ENCODE measurements around the gene HDGFL3.

Gene HDGFL3

DNA sequence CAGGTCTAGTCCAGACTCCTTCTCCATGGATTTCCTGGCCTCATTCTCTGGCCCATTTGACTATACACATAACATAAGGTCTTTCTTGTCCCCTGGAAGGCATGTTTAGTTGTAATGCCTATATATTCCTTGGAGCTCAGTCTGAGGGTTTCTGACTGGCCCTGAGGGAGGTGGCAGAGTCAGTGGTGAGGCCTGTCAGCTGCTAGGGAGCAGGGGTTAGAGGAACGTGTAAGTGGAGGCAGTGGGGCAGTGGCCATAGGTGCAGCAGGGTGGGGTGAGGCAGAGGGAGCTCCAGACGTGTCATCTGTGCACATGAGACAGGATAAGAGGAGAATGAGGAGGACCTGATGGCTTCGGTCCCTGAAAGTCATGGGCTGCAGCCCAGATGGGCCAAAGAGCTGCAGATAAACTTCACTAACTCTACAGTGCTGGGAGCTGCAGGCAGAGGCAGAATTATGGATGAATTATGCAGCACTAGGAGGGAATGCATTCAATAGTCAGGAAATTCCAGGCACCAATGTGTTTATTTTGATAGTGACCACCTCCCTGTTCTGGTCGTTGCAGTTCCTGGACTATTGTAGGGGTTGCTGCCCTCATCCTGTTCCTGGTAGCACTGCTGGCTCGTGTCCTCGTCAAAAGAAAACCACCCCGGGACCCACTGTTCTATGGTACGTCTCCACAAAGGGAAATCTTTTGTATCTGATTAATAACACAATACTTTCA lies 95.2 kb downstream of the HDGFL3 start:
- peaks cover 3% of the 10 kb centered on the region; the same call in 1 of the 2 replicates for H3K36me3 ChIP-seq
- no peak overlapping the region for H3K4me3 ChIP-seq (ENCODE audit: low read depth, low read length)
- no peak overlapping the region for H3K27ac ChIP-seq
- no peaks in the 10 kb centered on the region for H3K27me3 ChIP-seq (ENCODE audit: insufficient read depth, low read depth, severe bottlenecking)
- H3K9me3 ChIP-seq (ENCODE audit: severe bottlenecking): no peaks in the 10 kb centered on the region
- no peak for DNase-seq
- TF ChIP-seq CTCF (IDR thresholded peaks at IDR 0.05; ENCODE audit: low read depth, low read length): no peak

DNA sequence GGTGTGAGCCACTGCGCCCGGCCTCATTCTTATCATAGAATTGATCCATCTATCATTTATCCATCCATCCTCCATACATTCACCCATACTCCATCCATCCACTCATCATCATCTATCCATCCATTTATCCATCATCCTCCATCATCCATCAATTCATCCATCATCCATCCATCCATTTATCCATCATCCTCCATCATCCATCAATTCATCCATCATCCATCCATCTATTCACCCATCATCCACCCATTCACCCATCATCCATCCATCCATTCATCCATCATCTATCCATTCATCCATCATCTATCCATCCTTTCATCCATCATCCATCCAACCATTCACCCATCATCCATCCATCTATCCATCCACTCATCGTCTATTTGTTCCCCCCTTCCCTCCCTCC lies 96.5 kb downstream of the HDGFL3 start:
- Histone ChIP-seq H3K4me3 (ENCODE audit: low read depth, low read length) (no peak overlapping the region), H3K36me3 (peaks cover 3% of the 10 kb centered on the region; the same call in 1 of the 2 replicates), H3K27ac (no peak overlapping the region), H3K27me3 (ENCODE audit: insufficient read depth, low read depth, severe bottlenecking) (no peaks in the 10 kb centered on the region), H3K9me3 (ENCODE audit: severe bottlenecking) (no peaks in the 10 kb centered on the region)
- TF ChIP-seq CTCF (IDR thresholded peaks at IDR 0.05; ENCODE audit: low read depth, low read length): no peak
- no peak for DNase-seq

GRCh38 chr15:83110381-83110780 lies 97.2 kb downstream of the HDGFL3 start:
- Histone ChIP-seq H3K27me3 (ENCODE audit: insufficient read depth, low read depth, severe bottlenecking) (no peaks in the 10 kb centered on the region), H3K4me3 (ENCODE audit: low read depth, low read length) (no peak overlapping the region), H3K9me3 (ENCODE audit: severe bottlenecking) (no peaks in the 10 kb centered on the region), H3K27ac (no peak overlapping the region), H3K36me3 (peaks cover 3% of the 10 kb centered on the region; the same call in 1 of the 2 replicates)
- no peak for TF ChIP-seq CTCF (IDR thresholded peaks at IDR 0.05; ENCODE audit: low read depth, low read length)
- DNase-seq: no peak

DNA sequence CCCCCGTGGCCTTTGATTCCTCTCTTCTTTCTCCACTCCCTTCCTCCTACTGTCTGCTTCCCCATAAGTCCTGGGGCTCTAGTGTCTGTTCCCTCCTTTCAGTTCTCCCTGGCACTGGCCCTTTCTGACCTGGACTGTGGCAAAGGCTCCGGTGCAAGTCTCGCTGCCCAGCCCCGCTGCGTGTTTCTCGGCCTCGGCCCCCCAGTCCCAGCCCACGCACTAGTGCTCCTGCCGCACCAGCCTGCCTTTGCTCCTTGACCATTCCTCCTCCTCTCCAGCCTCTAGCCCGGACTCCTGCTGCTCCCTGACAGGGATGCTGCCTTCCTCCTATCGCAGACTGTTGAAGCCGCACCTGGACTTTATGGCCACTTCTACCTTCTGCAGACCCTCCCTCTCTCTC lies 98.1 kb downstream of the HDGFL3 start:
- Histone ChIP-seq H3K27me3 (ENCODE audit: insufficient read depth, low read depth, severe bottlenecking) (no peaks in the 10 kb centered on the region), H3K9me3 (ENCODE audit: severe bottlenecking) (no peaks in the 10 kb centered on the region), H3K27ac (no peak overlapping the region), H3K36me3 (peaks cover 3% of the 10 kb centered on the region; the same call in 1 of the 2 replicates), H3K4me3 (ENCODE audit: low read depth, low read length) (no peak overlapping the region)
- DNase-seq: no peak
- no peak for TF ChIP-seq CTCF (IDR thresholded peaks at IDR 0.05; ENCODE audit: low read depth, low read length)

DNA sequence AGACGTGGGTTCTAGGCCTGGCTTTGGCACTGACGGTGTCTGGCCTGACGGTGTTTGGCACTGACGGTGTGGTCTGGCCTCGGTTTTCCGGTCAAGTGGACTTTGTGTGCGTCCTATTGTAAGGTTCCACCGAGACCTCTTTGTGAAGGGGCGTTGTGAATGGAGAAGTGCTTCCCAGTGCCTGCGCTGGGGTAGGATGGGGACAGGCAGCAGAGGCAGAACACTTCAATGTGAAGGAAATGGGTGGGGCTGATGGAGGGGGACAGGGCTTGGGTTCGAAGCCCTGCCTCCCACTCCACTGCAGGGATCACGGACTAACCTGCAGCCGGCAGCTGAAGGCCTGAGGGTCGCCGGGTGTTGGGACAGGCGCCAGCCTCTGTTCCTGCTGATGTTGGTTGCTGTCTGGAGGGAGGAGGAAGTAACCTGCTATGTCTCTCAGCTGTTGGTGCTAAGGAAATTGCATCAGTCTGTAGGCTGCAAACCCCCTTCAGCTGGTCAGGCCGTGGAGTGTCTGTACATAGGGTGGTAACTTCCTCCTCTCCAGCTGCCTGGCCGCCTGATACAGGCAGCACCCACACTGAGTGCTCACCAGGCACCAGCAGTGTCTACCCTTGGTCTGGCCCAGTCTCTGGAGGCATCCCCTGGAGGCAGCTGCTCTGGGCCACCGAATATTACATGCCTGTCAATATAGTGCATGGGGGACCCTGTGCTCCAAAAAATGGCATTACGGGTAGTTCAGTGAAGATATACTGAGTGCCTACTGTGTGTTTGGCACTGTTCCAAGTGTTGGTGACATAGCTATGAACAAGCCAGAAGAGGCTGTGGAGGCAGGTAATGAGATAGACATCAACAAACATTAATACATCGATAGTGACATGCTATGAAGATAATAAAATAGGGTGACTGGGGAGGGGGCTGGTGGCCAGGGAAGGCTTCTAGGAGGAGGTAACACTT lies 99.1 kb downstream of the HDGFL3 start:
- H3K4me3 ChIP-seq (ENCODE audit: low read depth, low read length): no peak overlapping the region
- no peaks in the 10 kb centered on the region for H3K27me3 ChIP-seq (ENCODE audit: insufficient read depth, low read depth, severe bottlenecking)
- peaks cover 3% of the 10 kb centered on the region; the same call in 1 of the 2 replicates for H3K36me3 ChIP-seq
- H3K9me3 ChIP-seq (ENCODE audit: severe bottlenecking): no peaks in the 10 kb centered on the region
- H3K27ac ChIP-seq: no peak overlapping the region
- no peak for DNase-seq
- no peak for TF ChIP-seq CTCF (IDR thresholded peaks at IDR 0.05; ENCODE audit: low read depth, low read length)

Data from WERI-Rb-1 (cell line).